ENCODE results near the gene THAP8.
A peak's percentile ranks its signal among the peaks of the same experiment; 100 is the strongest.

Gene THAP8

DNA sequence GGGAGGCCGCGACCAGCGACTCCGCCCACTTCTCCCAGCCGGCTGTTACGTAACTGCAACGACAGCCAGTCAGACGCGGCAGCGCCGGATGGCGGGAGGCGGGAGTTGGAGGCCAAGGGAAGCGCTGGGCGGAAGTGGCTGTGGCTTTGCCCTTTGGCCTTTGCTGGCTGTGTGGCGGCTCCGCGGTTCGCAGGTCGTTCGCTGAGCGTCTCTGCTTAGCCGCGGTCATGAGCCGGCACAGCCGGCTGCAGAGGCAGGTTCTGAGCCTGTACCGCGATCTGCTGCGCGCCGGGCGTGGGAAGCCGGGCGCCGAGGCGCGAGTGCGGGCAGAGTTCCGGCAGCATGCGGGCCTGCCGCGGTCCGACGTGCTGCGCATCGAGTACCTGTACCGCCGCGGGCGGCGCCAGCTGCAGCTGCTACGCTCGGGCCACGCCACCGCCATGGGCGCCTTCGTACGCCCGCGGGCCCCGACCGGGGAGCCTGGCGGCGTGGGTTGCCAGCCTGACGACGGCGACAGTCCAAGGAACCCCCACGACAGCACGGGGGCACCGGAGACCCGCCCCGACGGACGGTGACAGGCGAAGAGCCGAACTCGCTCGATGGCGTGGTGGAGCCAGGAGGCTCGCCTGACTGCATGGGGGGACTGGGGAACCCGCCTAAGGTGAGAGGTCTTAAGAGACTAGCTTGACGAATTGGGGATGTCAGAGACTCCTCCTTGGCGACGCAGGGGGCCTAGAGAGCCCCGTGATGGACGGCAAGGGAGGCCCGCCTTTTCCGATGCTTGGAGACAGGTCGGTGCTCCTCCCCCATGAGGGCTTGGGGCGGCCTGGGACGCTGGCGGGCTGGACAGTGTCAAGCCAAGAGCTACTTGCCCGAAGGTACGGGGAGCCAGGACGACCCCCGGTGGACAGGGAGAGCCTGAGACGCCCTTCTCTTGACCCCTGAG is 58.8 kb downstream of the THAP8 start, which contains the start of gene SDHAF1 (continued):
- TF ChIP-seq, protein P1, sequence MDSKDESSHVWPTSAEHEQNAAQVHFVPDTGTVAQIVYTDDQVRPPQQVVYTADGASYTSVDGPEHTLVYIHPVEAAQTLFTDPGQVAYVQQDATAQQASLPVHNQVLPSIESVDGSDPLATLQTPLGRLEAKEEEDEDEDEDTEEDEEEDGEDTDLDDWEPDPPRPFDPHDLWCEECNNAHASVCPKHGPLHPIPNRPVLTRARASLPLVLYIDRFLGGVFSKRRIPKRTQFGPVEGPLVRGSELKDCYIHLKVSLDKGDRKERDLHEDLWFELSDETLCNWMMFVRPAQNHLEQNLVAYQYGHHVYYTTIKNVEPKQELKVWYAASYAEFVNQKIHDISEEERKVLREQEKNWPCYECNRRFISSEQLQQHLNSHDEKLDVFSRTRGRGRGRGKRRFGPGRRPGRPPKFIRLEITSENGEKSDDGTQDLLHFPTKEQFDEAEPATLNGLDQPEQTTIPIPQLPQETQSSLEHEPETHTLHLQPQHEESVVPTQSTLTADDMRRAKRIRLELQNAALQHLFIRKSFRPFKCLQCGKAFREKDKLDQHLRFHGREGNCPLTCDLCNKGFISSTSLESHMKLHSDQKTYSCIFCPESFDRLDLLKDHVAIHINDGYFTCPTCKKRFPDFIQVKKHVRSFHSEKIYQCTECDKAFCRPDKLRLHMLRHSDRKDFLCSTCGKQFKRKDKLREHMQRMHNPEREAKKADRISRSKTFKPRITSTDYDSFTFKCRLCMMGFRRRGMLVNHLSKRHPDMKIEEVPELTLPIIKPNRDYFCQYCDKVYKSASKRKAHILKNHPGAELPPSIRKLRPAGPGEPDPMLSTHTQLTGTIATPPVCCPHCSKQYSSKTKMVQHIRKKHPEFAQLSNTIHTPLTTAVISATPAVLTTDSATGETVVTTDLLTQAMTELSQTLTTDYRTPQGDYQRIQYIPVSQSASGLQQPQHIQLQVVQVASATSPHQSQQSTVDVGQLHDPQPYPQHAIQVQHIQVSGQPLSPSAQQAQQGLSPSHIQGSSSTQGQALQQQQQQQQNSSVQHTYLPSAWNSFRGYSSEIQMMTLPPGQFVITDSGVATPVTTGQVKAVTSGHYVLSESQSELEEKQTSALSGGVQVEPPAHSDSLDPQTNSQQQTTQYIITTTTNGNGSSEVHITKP (tag by site-specific recombination; IDR thresholded peaks at IDR 0.05), result peak; percentile 88
- TF ChIP-seq ZNF624 (tag by site-specific recombination; IDR thresholded peaks at IDR 0.05) (no peak), ZNF423 (tag by site-specific recombination; IDR thresholded peaks at IDR 0.05) (no peak), ZNF266 (tag by site-specific recombination; IDR thresholded peaks at IDR 0.05; ENCODE audit: low read depth) (no peak), ZNF37A (tag by site-specific recombination; IDR thresholded peaks at IDR 0.05) (no peak), ZNF654 (tag by site-specific recombination; IDR thresholded peaks at IDR 0.05; ENCODE audit: low read depth) (no peak), KLF1 (tag by site-specific recombination; IDR thresholded peaks at IDR 0.05) (peak; percentile 44; the same call in 1 of the 2 replicates), ZNF157 (tag by site-specific recombination; IDR thresholded peaks at IDR 0.05) (no peak), ZBTB48 (tag by site-specific recombination; IDR thresholded peaks at IDR 0.05) (no peak; the same call in 1 of the 2 replicates), ZNF146 (tag by site-specific recombination; IDR thresholded peaks at IDR 0.05) (peak; percentile 39), SP7 (tag by site-specific recombination; IDR thresholded peaks at IDR 0.05) (peak; percentile 92), ZNF707 (tag by site-specific recombination; IDR thresholded peaks at IDR 0.05) (no peak), ZNF658 (tag by site-specific recombination; IDR thresholded peaks at IDR 0.05) (no peak), ZNF48 (tag by site-specific recombination; IDR thresholded peaks at IDR 0.05) (no peak), ZBTB1 (tag by site-specific recombination; IDR thresholded peaks at IDR 0.05) (0 out of 2 replicates have a peak, but pooled peaks have one; percentile 32), ZFP69B (tag by site-specific recombination; IDR thresholded peaks at IDR 0.05) (no peak), ZFHX2 (tag by site-specific recombination; conservative IDR thresholded peaks at IDR 0.05) (peak; percentile 97), ZNF791 (tag by site-specific recombination; IDR thresholded peaks at IDR 0.05) (no peak), ZNF311 (tag by site-specific recombination; IDR thresholded peaks at IDR 0.05; ENCODE audit: borderline replicate concordance) (no peak), ZNF341 (tag by site-specific recombination; IDR thresholded peaks at IDR 0.05; ENCODE audit: low read depth) (peak; percentile 95), YY1 (tag by site-specific recombination; IDR thresholded peaks at IDR 0.05) (peak; percentile 83)
- TF ChIP-seq, protein P2, sequence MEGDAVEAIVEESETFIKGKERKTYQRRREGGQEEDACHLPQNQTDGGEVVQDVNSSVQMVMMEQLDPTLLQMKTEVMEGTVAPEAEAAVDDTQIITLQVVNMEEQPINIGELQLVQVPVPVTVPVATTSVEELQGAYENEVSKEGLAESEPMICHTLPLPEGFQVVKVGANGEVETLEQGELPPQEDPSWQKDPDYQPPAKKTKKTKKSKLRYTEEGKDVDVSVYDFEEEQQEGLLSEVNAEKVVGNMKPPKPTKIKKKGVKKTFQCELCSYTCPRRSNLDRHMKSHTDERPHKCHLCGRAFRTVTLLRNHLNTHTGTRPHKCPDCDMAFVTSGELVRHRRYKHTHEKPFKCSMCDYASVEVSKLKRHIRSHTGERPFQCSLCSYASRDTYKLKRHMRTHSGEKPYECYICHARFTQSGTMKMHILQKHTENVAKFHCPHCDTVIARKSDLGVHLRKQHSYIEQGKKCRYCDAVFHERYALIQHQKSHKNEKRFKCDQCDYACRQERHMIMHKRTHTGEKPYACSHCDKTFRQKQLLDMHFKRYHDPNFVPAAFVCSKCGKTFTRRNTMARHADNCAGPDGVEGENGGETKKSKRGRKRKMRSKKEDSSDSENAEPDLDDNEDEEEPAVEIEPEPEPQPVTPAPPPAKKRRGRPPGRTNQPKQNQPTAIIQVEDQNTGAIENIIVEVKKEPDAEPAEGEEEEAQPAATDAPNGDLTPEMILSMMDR (tag by site-specific recombination; IDR thresholded peaks at IDR 0.05), result no peak; the same call in 1 of the 2 replicates
- TF ChIP-seq, protein P3, sequence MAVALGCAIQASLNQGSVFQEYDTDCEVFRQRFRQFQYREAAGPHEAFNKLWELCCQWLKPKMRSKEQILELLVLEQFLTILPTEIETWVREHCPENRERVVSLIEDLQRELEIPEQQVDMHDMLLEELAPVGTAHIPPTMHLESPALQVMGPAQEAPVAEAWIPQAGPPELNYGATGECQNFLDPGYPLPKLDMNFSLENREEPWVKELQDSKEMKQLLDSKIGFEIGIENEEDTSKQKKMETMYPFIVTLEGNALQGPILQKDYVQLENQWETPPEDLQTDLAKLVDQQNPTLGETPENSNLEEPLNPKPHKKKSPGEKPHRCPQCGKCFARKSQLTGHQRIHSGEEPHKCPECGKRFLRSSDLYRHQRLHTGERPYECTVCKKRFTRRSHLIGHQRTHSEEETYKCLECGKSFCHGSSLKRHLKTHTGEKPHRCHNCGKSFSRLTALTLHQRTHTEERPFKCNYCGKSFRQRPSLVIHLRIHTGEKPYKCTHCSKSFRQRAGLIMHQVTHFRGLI (tag by site-specific recombination; IDR thresholded peaks at IDR 0.05), result peak; percentile 40; the same call in 1 of the 2 replicates
- TF ChIP-seq, protein P4, sequence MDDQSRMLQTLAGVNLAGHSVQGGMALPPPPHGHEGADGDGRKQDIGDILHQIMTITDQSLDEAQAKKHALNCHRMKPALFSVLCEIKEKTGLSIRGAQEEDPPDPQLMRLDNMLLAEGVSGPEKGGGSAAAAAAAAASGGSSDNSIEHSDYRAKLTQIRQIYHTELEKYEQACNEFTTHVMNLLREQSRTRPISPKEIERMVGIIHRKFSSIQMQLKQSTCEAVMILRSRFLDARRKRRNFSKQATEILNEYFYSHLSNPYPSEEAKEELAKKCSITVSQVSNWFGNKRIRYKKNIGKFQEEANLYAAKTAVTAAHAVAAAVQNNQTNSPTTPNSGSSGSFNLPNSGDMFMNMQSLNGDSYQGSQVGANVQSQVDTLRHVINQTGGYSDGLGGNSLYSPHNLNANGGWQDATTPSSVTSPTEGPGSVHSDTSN (CRISPR knock-in tag; IDR thresholded peaks at IDR 0.05), result peak; percentile 61; the same call in 1 of the 2 replicates
- TF ChIP-seq, protein P5, sequence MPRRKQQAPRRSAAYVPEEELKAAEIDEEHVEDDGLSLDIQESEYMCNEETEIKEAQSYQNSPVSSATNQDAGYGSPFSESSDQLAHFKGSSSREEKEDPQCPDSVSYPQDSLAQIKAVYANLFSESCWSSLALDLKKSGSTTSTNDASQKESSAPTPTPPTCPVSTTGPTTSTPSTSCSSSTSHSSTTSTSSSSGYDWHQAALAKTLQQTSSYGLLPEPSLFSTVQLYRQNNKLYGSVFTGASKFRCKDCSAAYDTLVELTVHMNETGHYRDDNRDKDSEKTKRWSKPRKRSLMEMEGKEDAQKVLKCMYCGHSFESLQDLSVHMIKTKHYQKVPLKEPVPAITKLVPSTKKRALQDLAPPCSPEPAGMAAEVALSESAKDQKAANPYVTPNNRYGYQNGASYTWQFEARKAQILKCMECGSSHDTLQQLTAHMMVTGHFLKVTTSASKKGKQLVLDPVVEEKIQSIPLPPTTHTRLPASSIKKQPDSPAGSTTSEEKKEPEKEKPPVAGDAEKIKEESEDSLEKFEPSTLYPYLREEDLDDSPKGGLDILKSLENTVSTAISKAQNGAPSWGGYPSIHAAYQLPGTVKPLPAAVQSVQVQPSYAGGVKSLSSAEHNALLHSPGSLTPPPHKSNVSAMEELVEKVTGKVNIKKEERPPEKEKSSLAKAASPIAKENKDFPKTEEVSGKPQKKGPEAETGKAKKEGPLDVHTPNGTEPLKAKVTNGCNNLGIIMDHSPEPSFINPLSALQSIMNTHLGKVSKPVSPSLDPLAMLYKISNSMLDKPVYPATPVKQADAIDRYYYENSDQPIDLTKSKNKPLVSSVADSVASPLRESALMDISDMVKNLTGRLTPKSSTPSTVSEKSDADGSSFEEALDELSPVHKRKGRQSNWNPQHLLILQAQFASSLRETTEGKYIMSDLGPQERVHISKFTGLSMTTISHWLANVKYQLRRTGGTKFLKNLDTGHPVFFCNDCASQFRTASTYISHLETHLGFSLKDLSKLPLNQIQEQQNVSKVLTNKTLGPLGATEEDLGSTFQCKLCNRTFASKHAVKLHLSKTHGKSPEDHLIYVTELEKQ (tag by site-specific recombination; IDR thresholded peaks at IDR 0.05; ENCODE audit: borderline replicate concordance), result peak; percentile 5; the same call in 1 of the 2 replicates
- TF ChIP-seq, protein P6, sequence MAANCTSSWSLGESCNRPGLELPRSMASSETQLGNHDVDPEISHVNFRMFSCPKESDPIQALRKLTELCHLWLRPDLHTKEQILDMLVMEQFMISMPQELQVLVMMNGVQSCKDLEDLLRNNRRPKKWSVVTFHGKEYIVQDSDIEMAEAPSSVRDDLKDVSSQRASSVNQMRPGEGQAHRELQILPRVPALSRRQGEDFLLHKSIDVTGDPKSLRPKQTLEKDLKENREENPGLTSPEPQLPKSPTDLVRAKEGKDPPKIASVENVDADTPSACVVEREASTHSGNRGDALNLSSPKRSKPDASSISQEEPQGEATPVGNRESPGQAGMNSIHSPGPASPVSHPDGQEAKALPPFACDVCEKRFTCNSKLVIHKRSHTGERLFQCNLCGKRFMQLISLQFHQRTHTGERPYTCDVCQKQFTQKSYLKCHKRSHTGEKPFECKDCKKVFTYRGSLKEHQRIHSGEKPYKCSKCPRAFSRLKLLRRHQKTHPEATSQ (tag by site-specific recombination; IDR thresholded peaks at IDR 0.05), result peak; percentile 97

Measured in HEK293 (cell line).